Stomach smooth muscle (tissue), 2 donors: ENCODE results near the gene TNP2.

Experiments
- H3K27ac ChIP-seq: one replicate; pipeline ENCODE4 v1.7.0; 2013; ENCODE audit warnings: mild to moderate bottlenecking, low read length, inconsistent platforms
- H3K27me3 ChIP-seq, 2 donors: one replicate each; pipeline ENCODE4 v1.7.0; 2013; ENCODE audit warnings: low read length in 2 of 2; ENCODE audit not compliant: insufficient read depth in 2 of 2, control insufficient read depth in 1 of 2
- H3K36me3 ChIP-seq, 2 donors: one replicate each; pipeline ENCODE4 v1.7.0; 2013; ENCODE audit warnings: low read length in 2 of 2; ENCODE audit not compliant: control insufficient read depth in 2 of 2, insufficient read depth in 2 of 2
- H3K4me1 ChIP-seq: one replicate; pipeline ENCODE4 v1.7.0; 2013; ENCODE audit warnings: low read length; ENCODE audit not compliant: control insufficient read depth, insufficient read depth
- H3K4me3 ChIP-seq, 2 donors: one replicate each; pipeline ENCODE4 v1.7.0; 2013; ENCODE audit warnings: low read length in 2 of 2
- H3K9ac ChIP-seq, 2 donors: one replicate each; pipeline ENCODE4 v1.7.0; 2013; ENCODE audit warnings: low read length in 2 of 2, mild to moderate bottlenecking in 1 of 2
- H3K9me3 ChIP-seq, 2 donors: one replicate each; pipeline ENCODE4 v1.7.0; 2013; ENCODE audit warnings: low read length in 2 of 2; ENCODE audit not compliant: control insufficient read depth in 2 of 2
- donor health status: healthy.
- donor health status: Pancreatic carcinoma.

TNP2 gene

GRCh38 chr16:11268921-11269375, at the start of gene TNP2:
TNP2 (minus strand) TSS chr16:11269325; CDS start chr16:11269262, 63 bp downstream.
- H3K9me3 ChIP-seq: no peaks in the 10 kb centered on the region
- H3K4me1 ChIP-seq: no peaks in the 10 kb centered on the region
- H3K27ac ChIP-seq: no peak within 1 kb of the TSS
- no peaks in the 10 kb centered on the region for H3K36me3 ChIP-seq
- no peak within 1 kb of the TSS for H3K9ac ChIP-seq
- no peaks in the 10 kb centered on the region for H3K27me3 ChIP-seq
- no peak within 1 kb of the TSS for H3K4me3 ChIP-seq

GRCh38 chr16:11318817-11319216, 49.7 kb upstream of the TNP2 start:
- no peaks in the 10 kb centered on the region for H3K9me3 ChIP-seq

GRCh38 chr16:11316331-11317015, 47.3 kb upstream of the TNP2 start:
- no peaks in the 10 kb centered on the region for H3K9me3 ChIP-seq
- H3K36me3 ChIP-seq: no peaks in the 10 kb centered on the region
- no peak overlapping the region for H3K9ac ChIP-seq
- H3K4me3 ChIP-seq: no peak overlapping the region
- H3K27ac ChIP-seq: no peak overlapping the region
- H3K4me1 ChIP-seq: peaks cover 5% of the 10 kb centered on the region
- no peaks in the 10 kb centered on the region for H3K27me3 ChIP-seq

More at GRCh38 chr16:11318817-11319216, 49.7 kb upstream of the TNP2 start:
- no peaks in the 10 kb centered on the region for H3K4me1 ChIP-seq
- H3K4me3 ChIP-seq: no peak overlapping the region
- no peak overlapping the region for H3K9ac ChIP-seq
- H3K27me3 ChIP-seq: no peaks in the 10 kb centered on the region
- H3K27ac ChIP-seq: no peak overlapping the region
- no peaks in the 10 kb centered on the region for H3K36me3 ChIP-seq

GRCh38 chr16:11315510-11315909, 46.4 kb upstream of the TNP2 start:
- Histone ChIP-seq H3K27me3 (no peaks in the 10 kb centered on the region), H3K9me3 (no peaks in the 10 kb centered on the region), H3K27ac (no peak overlapping the region), H3K4me1 (peaks cover 5% of the 10 kb centered on the region), H3K4me3 (no peak overlapping the region), H3K36me3 (no peaks in the 10 kb centered on the region), H3K9ac (no peak overlapping the region)

GRCh38 chr16:11314309-11314894, 45.3 kb upstream of the TNP2 start:
- peaks cover 5% of the 10 kb centered on the region for H3K4me1 ChIP-seq
- H3K4me3 ChIP-seq: no peak overlapping the region
- H3K27ac ChIP-seq: no peak overlapping the region

GRCh38 chr16:11313493-11314308, 44.6 kb upstream of the TNP2 start:
- Histone ChIP-seq H3K27me3 (no peaks in the 10 kb centered on the region), H3K27ac (no peak overlapping the region), H3K9ac (no peak overlapping the region), H3K4me3 (no peak overlapping the region), H3K36me3 (no peaks in the 10 kb centered on the region), H3K4me1 (peaks cover 5% of the 10 kb centered on the region), H3K9me3 (no peaks in the 10 kb centered on the region)

More at GRCh38 chr16:11314309-11314894, 45.3 kb upstream of the TNP2 start:
- no peaks in the 10 kb centered on the region for H3K9me3 ChIP-seq
- no peak overlapping the region for H3K9ac ChIP-seq
- H3K27me3 ChIP-seq: no peaks in the 10 kb centered on the region
- H3K36me3 ChIP-seq: no peaks in the 10 kb centered on the region

- Histone ChIP-seq H3K4me1 (peaks cover 5% of the 10 kb centered on the region), H3K9ac (no peak overlapping the region), H3K9me3 (no peaks in the 10 kb centered on the region), H3K27ac (no peak overlapping the region), H3K4me3 (no peak overlapping the region), H3K36me3 (no peaks in the 10 kb centered on the region), H3K27me3 (no peaks in the 10 kb centered on the region)
These were observed 43.8 kb upstream of the TNP2 start for GRCh38 chr16:11312718-11313492.

- Histone ChIP-seq H3K9me3 (no peaks in the 10 kb centered on the region), H3K27me3 (no peaks in the 10 kb centered on the region), H3K4me1 (peaks cover 5% of the 10 kb centered on the region), H3K4me3 (no peak overlapping the region), H3K27ac (no peak overlapping the region), H3K36me3 (no peaks in the 10 kb centered on the region), H3K9ac (no peak overlapping the region)
These were observed 42.0 kb upstream of the TNP2 start for GRCh38 chr16:11310997-11311561.

- Histone ChIP-seq H3K4me3 (no peak overlapping the region), H3K36me3 (no peaks in the 10 kb centered on the region), H3K4me1 (peaks cover 5% of the 10 kb centered on the region), H3K9me3 (no peaks in the 10 kb centered on the region), H3K27ac (no peak overlapping the region), H3K9ac (no peak overlapping the region), H3K27me3 (no peaks in the 10 kb centered on the region)
These were observed 41.5 kb upstream of the TNP2 start for GRCh38 chr16:11310634-11310977.
